Right lung (tissue), 5 donors: ENCODE data around the gene ZNF189. TPM values are rescaled to one million over a fixed set of nuclear protein-coding genes. Genes with fewer than 3 reads are reported as not detected.

ENCODE experiments used
- DNase-seq, 2 donors: peaks; one replicate each; pipeline ENCODE4 v3.0.0-alpha.2; 2013
- polyA plus RNA-seq, 5 donors: library from polyadenylated mRNA; unstranded; fragments of 120-200 nt; gene quantifications; one replicate each; pipeline versions ENCODE4 v1.2.1 to v1.2.3, GENCODE V29; 2013; ENCODE audit warnings: inconsistent platforms in 1 of 5, low replicate concordance in 1 of 5; ENCODE audit not compliant: insufficient read length in 5 of 5, insufficient read depth in 1 of 5

Gene ZNF189
- polyA plus RNA-seq, 5 donors = 30.4 to 50.9 (median 43.5) TPM

- no peak for DNase-seq
Measured at GRCh38 chr9:101450931-101451330, 52.3 kb downstream of the ZNF189 start.

- no peak for DNase-seq
Measured at GRCh38 chr9:101451498-101451897, 52.8 kb downstream of the ZNF189 start.

GRCh38 chr9:101453776-101454570 is 55.3 kb downstream of the ZNF189 start:
- DNase-seq = no peak

GRCh38 chr9:101455656-101456240 is 57.1 kb downstream of the ZNF189 start:
- no peak for DNase-seq

- DNase-seq = no peak
Measured at GRCh38 chr9:101457003-101457402, 58.4 kb downstream of the ZNF189 start.

GRCh38 chr9:101458963-101459631 is 60.4 kb downstream of the ZNF189 start:
- peak; percentile 37 to 52 for DNase-seq

Other genes starting within 250 kb of the ZNF189 start
- gene BAAT, start 13.8 kb upstream of the ZNF189 start, polyA plus RNA-seq = 1 to 10 TPM in 1 of 5 donors, under 1 TPM in 4; 0.39 to 1.2 (median 0.74) TPM
- 10 to 100 TPM; 20.1 to 28.3 (median 22.9) TPM for gene MRPL50, start 233 bp upstream of the ZNF189 start, polyA plus RNA-seq
- gene ALDOB, start 36.9 kb downstream of the ZNF189 start, polyA plus RNA-seq = 1 to 10 TPM in 2 of 5 donors, under 1 TPM in 3; 0.50 to 8.6 (median 0.96) TPM
- gene RNF20, start 135.0 kb downstream of the ZNF189 start, polyA plus RNA-seq = 10 to 100 TPM; 41.5 to 61.8 (median 58.2) TPM
- gene PPP3R2, start 196.1 kb downstream of the ZNF189 start, polyA plus RNA-seq = under 1 TPM in 1 of 5 donors, not detected in 4; 0.04 TPM